EH (cell line): ENCODE measurements around the gene MEDAG.
A peak's percentile ranks its signal among the peaks of the same experiment; 100 is the strongest.

Source experiments
- DNase-seq: peaks from one replicate; pipeline ENCODE4 v3.0.0-alpha.2; 2015; ENCODE audit warnings: low read depth

MEDAG gene

DNA sequence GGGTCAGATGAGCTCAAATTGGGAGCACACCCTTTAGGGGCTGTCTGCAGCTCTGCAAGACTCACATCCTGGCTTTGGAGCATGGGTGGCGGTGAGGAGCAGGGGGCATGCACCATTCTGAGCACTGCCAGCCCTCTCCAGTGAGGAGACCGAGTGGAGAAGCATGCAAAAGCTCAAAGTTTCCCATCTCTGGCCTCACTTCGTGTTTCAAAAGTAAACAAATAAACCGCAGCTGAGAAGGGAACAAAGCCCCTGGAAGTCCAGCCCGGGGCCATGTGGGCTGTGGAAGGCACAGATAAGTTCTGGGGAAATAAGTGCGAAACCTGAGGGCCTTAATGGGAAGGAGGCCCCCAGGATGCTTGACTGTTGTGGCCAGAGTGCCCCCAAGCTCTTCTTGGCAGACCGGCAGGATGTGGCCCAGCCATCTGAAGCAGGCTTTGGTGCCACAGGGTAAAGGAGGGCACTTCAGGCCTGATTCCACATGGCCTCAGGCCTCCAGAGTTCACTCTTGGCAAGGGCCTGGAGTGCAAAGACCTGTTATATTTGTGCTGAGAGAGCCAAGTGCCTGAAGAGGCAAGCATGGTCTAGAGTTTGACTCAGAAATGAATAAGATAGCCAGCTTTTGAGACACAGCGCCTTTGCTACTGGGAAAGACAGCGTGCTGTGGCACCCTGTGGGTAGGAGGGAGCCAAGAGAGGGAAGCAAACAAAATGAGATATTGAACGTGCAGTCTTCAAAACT lies 1.2 kb downstream of the MEDAG start:
- DNase-seq = peak; percentile 77

DNA sequence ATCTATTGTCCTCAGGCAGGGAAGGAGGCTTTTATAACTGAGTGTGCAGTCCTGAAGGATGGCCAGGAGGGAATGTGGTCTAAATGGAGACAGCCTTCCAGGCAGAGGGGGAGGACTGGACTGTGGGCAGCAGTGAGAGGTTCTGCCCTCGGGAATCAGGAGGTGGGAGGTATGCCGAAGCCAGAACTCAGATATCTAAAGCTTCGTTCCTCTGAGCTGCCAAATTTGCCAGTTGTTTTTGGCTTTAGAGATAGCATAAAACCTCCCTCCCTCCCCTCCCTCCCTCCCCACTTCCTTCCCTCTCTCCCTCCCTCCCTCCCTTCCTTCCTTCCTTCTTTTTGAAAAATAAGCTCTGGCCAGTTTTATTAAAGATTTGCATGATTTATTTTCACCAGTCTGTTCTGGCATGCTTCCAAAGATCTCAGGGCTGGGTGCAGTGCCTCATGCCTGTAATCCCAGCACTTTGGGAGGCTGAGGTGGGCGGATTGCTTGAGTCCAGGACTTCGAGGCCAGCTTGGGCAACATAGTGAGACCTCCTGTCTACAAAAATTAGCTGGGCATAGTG lies 2.4 kb downstream of the MEDAG start:
- DNase-seq = peak; percentile 54

DNA sequence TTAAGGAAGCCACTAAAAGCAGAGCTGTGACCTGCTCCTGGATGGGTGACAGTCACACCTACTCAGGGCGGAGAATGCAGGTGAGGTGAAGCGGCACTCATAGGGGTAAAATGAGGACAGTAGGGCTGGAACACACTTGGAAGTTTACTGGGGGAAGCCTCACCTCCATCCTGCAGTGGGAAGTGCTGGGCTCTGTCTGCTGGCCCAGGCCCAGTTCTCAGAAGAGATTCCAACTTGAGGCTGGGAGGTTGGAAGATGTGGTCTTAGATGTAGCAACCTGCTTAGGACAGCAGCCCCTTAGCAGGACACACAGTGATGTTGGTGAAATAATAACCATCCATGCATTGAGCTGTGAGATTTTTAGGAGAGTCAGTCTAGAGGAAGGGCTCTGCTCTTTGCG lies 4.6 kb downstream of the MEDAG start:
- DNase-seq = no peak

DNA sequence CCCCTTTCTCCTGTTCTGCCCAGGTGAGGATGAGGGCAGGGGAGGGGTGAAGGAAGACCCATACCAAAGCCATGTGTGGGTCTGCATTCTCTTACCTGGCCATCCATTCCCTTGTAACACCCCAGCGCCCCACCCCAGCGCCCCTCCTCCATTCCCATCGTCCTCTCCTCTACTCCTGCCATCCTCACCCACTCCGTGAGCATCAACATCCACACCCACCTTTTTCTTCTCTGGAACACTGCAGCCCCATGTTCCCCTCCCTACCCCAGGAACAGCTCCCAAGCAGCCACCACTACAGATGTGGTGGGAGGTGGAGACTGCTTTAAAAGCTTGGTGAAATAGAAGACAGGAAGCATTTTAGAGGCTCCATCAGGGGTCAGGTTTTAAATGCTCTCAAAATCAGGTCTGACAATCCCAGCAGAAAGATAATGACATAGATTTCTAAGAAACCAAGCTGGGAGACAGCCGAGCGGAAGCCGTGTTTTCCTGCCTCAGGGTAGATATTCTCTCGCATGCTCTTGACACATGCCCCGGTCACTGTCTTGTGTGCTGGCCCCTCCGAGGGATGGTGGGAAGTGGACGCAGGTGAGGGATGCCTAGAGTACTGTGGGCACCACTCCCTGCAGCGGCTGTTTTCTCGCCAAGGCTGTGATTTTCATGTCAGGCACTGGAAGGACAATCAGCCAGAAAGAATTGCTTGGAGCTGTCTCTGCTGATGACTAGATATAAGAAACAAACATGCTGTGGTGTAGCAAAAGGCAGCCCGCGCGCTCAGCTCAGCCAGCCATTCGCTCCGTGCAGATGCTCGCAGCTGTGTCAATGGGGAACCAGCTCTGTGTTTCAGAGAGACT lies 9.8 kb downstream of the MEDAG start:
- DNase-seq = peak; percentile 41

DNA sequence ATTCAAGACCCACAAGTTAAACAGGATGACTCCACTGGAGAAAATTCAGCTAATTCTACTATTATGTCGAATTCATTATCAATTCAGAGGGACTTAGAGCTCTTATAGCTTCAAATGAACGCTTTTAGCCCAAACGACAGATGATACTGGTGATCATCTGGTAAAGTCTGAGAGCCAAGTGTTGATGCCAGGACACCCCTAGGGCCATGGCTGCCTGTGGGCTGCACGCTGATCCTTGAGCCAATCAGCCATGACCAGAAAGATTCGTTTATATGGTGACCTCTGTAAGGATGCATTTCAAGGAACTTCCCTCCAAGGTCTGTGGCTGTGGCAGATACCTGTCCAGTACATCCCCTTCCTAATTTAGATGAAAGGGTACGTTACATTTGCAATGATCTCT lies 10.9 kb downstream of the MEDAG start:
- DNase-seq = no peak

DNA sequence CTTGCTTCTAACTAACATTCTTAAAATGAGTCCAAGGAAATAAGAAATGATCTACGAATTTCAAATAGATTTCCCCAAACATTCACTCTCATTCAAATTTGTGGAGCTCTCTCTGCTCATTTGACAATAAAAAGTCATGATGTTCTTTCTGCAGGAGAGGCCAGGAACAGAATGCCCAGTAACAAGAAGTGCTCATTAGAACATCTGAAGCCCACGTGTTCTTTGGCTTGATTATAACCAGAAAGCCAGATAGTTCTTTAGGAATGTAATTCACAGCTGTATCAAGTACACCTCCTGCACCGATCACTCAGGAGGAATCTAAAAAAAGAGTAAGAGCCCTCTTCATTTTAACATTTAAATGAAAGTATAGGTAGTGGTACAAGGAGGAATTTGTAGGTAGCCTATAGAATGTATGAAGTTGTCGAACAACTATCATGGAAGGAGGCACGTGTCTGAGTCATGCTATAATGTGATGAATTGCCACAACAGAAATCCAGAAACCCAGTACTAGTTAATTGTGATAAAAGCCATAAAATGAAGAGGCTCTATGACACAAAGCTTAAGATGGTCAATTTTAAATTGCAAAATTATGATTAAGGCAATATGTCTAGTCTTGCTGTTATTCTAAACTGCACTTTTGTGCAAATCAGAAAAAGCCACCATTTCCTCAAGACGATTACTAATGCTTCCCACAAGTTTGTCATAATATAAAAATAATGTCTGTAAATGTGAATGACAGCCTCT lies 12.8 kb downstream of the MEDAG start:
- DNase-seq = peak; percentile 13

DNA sequence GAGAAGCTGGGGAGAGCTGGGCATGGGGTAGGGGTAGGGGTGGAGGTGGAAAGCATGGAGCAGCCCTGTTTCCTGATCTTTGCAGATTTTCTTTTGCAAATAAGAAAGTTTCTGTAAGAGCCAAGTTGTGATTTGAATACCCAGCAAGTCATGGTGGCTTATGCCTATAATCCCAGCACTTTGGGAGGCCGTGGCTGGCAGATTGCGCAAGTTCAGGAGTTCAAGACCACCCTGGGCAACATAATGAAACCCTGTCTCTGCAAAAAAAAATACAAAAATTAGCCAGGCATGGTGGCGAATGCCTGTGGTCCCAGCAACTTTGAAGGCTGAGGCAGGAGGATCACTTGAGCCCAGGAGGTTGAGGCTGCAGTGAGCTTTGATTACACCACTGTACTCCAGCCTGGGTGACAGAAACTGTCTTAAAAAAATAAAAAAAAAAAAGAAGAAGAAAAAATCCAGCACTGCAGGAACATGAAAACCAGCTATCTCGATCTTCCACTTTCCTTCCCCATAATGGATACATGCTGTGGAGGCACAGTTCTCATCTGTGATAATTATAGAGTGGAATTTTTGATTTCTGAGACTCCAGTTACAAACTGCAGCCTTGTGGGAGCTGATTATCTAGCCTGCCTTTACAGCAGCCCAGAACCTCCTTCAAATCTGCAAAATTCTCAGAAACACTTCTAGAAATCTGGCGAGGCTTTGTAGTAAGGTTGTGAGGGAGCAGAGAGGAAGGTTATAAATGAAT lies 14.3 kb downstream of the MEDAG start:
- no peak for DNase-seq

DNA sequence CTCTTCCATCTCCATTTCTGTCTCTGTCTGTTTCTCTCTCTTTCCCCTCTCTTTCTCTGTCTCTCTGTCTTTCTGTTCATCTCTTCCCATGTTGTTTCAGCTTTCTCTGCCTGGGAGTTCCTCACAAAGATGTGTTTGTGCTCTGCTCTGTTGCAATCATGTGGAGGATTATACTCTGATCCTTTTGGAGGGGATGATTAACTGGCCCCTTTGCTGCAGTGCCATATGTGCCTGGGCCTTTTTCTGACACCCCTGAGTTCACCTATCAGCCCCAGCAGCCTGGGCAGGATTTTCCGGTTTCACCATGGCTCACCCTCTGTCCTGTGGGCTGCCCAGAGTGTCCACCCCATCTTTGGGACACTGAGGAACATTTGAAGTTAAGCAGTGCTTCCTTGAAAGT lies 17.3 kb downstream of the MEDAG start:
- DNase-seq = no peak

DNA sequence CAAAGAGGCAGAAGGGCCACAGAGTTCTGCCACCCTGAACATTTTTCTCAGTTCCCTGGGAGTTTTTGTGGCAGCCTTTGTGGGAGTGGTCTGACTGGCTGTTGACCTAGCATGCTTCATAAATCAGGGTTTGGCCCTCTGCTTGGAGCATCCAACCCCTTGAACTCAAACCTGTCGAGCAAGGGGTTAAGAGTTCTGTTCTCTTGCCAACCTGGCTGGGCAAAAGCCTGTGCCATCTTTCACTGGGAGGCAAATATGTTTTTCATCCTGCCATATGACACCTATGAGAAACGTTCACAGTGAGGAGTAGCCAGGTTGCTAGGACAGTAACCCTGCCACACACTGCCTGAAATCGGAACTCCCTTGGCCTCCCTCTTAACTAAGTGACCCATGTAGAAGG lies 18.6 kb downstream of the MEDAG start:
- no peak for DNase-seq

DNA sequence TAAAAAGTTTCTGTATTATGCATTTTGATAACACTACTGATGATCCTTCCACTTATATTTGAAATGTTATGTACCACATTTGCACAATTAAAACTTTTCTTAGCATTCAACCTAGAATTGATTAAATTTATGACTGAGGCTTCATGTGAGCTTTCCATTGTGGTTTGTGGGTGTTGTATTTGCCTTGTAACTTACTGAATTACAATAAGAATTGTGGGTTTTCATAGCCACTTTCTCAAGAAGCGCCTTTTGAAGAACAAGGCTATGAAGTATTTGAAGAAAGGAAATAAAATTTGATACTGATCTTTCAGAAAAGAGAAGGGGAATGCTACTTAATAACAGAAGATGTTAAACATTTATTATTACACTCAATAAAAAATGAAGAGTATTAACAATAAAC lies 19.4 kb downstream of the MEDAG start:
- DNase-seq = no peak

DNA sequence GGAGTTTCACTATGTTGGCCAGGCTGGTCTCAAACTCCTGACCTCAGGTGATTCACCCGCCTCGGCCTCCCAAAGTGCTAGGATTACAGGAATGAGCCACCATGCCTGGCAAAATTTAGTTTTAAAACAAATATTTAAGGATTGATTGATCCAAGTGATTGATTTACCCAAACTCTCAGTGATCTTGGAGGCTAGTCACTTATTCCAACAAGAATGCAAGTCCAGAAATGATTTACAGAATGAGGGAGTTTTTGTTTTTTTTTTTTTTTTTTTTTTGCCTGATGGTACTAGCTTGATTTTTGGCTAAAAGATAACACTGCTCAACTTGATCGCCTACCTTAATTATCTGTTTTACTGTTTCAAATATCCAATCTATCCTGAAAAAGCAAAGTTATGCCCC lies 20.7 kb downstream of the MEDAG start:
- DNase-seq = no peak

DNA sequence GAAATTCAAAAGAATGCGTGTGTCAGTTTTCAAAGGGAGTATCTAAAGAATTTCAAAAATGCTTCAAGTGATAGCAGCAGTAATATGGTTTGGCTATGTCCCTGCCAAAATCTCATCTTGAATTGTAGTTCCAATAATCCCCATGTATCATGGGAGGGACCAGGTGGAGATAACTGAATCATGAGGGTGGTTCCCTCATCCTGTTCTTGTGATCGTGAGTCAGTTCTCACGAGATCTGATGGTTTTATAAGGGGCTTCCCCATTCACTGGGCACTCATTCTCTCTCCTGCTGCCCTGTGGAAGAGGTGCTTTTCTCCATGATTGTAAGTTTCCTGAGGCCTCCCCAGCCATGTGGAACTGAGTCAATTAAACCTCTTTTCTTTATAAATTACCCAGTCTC lies 21.1 kb downstream of the MEDAG start:
- DNase-seq = peak; percentile 12

DNA sequence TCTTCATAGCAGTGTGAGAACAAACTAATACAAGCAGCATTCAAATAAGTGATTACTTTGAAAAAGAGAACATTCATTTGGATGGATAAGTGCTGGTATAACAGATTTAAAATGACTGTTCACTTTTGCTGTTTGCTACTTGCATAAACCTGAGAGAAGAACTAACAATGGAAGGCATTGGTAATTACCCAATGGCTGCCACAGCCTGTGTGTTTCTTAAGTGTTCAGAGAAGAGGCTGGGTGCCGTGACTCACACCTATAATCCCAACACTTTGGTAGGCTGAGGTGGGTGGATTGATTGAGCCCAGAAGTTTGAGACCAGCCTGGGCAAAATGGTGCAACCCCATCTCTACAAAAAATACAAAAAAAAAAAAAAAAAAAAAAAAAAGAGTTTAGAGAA lies 21.5 kb downstream of the MEDAG start:
- DNase-seq = no peak

DNA sequence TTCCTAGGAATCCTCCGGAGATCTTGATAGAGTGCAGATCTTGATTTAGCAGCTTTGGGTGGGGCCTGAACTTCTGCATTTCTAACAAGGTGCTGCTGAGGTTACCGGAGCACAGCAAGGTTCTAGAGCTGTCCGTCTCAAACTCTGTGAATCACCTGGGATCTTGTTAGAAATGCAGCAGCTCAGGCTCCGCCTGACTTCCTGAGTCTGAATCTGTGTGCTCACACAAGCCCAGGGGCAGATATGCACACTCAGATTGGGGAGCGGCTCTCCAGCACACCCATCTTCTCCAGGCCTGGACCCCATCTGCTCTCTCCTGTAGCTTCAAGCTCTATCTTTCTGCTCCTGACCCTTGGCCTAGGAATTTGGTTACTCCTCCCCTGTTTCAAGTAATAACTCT lies 22.9 kb downstream of the MEDAG start:
- no peak for DNase-seq

DNA sequence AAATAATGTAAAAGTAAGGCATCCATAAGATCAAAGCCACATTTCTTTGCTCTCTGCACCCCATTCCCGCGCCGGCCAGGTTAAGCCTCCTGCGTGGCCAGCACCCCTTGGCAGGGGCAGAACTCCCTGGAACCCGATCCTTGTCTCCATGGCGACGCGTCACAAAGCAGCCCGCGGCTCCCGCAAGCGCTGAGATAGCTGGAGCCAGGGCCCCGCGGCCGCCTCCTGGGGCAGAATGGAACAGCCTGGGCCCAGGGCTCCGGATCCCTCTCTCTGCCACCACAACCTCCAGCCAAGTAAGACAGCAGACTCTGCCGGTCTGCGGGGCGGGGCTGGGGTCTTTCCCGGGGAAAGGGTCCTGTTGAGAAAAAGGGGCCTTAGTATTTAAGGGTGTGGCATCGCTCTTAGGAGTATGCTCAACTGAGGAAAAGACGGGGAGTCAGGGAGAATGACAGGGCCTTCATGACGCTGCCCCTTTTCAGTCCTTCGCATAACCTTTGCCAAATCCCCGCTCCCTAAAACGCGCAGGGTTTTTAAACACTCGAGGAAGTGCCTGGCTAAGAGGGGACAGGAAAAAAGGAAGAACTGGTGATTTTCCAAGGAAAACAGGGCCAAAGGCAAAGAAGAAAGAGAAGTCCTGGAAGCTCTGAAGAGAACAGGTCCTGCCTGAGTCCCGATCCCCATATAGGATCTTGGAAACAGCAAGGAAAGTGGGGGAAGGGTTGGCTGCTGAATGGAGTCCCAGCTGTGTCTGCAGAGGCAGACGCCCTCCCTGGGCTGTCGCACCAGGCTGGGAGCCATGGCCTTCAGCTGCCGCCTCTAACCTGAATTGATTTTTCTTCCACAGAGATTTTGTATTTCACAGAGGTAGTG lies 26.6 kb downstream of the MEDAG start, which contains the start of gene TEX26:
Gene TEX26, plus strand, starts transcription at position 176 of the 873 bp plus-strand sequence. Its CDS starts 60 bp downstream, at position 236.
- DNase-seq = no peak

DNA sequence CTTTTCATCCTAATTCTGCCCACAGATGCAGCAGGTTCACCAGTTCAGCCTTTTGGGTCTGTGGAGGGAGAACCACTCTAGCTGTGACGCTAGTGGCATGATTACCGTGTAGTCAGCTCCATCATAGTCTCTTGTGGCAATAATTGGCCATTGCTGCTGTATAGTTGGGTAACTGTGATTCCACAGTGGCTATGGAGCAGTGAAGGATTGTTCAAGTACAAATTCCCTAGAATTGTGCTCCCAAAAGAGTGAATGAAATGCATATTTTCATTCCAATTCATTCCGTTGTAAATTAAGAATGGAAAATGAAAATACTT lies 27.2 kb downstream of the MEDAG start:
- no peak for DNase-seq

DNA sequence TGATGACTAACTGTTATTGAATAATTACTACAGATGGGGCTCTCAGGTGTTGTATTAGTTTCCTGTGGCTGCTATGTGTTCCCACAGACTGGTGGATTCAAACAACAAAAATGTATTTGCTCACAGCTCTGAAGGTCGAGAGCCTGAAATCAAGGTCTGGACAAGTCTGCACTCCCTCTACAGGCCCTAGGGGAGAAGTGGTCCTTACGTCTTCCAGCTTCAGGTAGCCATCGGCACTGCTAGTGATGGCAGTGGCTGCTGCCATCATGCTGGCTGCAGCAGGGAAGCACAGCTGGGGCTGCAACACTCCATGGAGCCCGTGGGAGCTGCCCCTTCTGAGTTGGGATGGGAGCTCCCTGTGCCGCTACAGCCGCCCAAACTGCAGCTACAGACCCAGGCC lies 28.3 kb downstream of the MEDAG start:
- DNase-seq = no peak

DNA sequence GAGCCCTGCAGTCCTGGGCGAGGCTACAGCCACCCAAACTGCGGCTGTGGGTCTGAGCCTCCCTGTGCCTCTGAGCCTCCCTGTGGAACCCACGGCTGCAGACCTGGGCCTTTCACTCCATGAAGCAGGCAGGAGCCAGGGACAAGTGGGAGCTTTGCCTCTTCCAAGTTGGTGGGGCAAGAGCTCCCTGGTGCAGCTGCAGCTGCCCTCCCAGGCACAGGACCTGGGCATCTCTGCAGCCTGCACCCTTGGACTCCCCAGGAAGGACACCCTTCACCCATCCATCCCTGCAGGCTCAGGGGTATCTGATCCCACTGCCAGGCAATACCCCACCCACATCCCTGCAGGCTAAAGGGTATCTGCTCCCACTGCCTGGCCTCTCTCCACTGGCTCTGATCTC lies 28.7 kb downstream of the MEDAG start:
- no peak for DNase-seq

DNA sequence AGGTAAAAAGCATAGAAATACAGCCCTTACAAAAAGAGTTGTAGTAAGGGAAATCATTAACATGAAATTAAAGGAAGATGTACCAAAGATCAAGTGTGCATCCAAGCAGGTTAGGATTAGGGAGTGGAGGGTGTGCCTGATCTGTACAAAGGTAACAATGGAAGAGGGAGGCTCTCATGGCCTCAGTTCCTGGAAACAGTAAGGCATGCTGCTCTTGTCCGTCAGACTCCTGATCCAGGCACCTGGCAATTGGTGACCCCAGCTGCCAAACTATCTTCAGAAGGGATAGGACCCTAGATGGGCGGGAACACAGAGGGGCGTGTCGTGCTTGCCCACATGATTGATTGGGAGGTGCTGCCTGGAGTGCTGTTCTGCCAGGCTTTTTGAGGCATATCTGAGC lies 30.9 kb downstream of the MEDAG start:
- no peak for DNase-seq

DNA sequence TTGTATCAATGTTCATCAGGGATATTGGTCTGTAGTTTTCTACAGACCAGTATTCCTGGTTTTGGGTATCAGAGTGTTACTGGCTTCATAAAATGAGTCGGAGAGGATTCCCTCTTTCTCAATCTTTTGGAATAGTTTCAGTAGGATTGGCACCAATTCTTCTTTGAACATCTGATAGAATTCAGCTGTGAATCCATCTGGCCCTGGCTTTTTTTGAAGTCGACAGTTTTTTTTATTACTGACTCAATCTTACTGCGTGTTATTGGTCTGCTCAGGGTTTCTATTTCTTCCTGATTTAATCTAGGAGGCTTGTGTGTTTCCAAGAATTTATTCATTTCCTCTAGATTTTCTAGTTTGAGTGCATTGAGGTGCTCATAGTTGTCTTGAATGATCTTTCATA lies 37.8 kb downstream of the MEDAG start:
- no peak for DNase-seq
